ENCODE results near the gene AGMAT. TPM values are rescaled to one million over a fixed set of nuclear protein-coding genes. Genes with fewer than 3 reads are reported as not detected.

AGMAT gene
- total RNA-seq, 1 experiment from 2014 or later, result 4.3 TPM

DNA sequence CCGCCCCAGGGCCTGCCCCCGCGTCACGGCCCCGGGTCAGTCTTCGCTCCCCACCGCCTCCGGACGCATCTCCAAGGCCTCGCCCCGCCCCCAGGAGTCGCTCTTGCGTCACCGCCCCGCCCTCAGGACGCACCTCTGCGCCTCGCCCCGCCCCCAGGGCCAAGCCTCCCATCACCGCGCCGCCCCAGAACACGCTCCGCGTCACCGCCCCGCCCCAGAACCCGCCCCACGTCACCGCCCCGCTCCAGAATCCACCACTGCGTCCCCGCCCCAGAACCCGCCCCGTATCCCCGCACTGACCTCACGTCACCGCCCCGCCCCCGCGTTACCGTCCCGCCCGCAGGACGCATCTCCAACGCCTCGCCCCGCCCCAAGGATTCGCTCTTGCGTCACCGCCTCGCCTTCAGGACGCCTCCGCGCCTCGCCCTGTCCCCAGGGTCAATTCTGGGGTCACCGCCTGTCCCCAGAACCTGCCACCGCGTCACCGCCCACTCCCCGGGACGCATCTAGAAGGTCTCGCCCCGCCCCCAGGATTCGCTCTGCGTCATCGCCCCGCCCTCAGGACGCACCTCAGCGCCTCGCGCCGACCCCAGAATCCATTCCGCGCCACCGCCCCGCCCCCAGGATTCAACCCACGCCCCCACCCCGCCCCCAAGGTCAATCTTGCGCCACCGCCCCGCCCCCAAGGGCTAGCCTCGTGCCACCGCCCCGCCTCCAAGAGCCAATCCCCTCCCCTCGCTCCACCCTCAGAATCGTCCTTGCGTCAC lies 60.4 kb downstream of the AGMAT start:
- peak; percentile 99 for DNase-seq (ENCODE audit: low read depth)

DNA sequence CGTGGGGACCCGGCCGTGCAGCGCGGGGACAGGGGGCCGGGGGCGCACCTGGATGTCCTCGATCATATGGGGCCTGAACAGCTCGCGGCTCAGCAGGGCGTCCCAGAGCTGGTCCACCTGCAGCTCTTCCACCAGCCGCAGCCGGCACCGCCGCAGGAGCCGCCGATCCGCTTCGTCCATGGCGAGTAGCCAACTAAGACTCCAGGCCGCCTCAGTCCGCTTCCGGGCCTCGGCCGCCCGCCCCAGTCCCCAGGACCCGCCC lies 60.9 kb downstream of the AGMAT start, which contains the start of gene CASP9:
Gene CASP9, minus strand, starts transcription at position 195 of the 262 bp plus-strand sequence. Its CDS starts 15 bp downstream, at position 180.
- DNase-seq (ENCODE audit: low read depth), result no peak

GRCh38 chr1:15523104-15524020 lies 61.5 kb downstream of the AGMAT start:
- no peak for DNase-seq (ENCODE audit: low read depth)

GRCh38 chr1:15522551-15522950 lies 62.3 kb downstream of the AGMAT start:
- no peak for DNase-seq (ENCODE audit: low read depth)

Other genes starting within 250 kb of the AGMAT start
- 73.0 and 88.0 TPM in 2 replicates for gene EFHD2, start 175.2 kb downstream of the AGMAT start, total RNA-seq (2014; rRNA removed; shearing (Covaris generic))
- gene CTRC, start 146.6 kb downstream of the AGMAT start, total RNA-seq (2014; rRNA removed; shearing (Covaris generic)), result 7.8 TPM in 1 of 2 replicates, not detected in the other
- gene CELA2A, start 128.3 kb downstream of the AGMAT start, total RNA-seq (2014; rRNA removed; shearing (Covaris generic)), result not detected in 2 replicates
- not detected in 2 replicates for gene CELA2B, start 108.9 kb downstream of the AGMAT start, total RNA-seq (2014; rRNA removed; shearing (Covaris generic))
- 5.5 and 13.4 TPM in 2 replicates for gene CASP9, start 60.8 kb downstream of the AGMAT start, total RNA-seq (2014; rRNA removed; shearing (Covaris generic))
- gene DNAJC16, start 58.2 kb downstream of the AGMAT start, total RNA-seq (2014; rRNA removed; shearing (Covaris generic)), result 10.9 and 11.8 TPM in 2 replicates
- gene DDI2, start 32.4 kb upstream of the AGMAT start, total RNA-seq (2014; rRNA removed; shearing (Covaris generic)), result 9.4 and 14.9 TPM in 2 replicates
- gene PLEKHM2, start 99.3 kb upstream of the AGMAT start, total RNA-seq (2014; rRNA removed; shearing (Covaris generic)), result 31.0 and 31.2 TPM in 2 replicates
- gene SLC25A34, start 151.2 kb upstream of the AGMAT start, total RNA-seq (2014; rRNA removed; shearing (Covaris generic)), result 0.39 and 0.40 TPM in 2 replicates
- gene TMEM82, start 157.4 kb upstream of the AGMAT start, total RNA-seq (2014; rRNA removed; shearing (Covaris generic)), result not detected in 2 replicates
- 42.1 and 59.7 TPM in 2 replicates for gene FBLIM1, start 173.7 kb upstream of the AGMAT start, total RNA-seq (2014; rRNA removed; shearing (Covaris generic))
- gene UQCRHL, start 222.6 kb upstream of the AGMAT start, total RNA-seq (2014; rRNA removed; shearing (Covaris generic)), result 4.1 and 5.9 TPM in 2 replicates

Measured in Daoy (cell line).